Testis (tissue), 3 donors: Measurements from ENCODE around the gene TENM4. TPM values are rescaled to one million over a fixed set of nuclear protein-coding genes. Genes with fewer than 3 reads are reported as not detected.

Source experiments
- DNase-seq: peaks from one replicate; pipeline ENCODE4 v3.0.0-alpha.2; 2019
- H3K27ac ChIP-seq, 2 donors: fragments of 200-600 bp; sonication (generic); one replicate each; pipeline ENCODE4 v1.5.1; 2019
- H3K27me3 ChIP-seq: fragments of 200-600 bp; sonication (generic); one replicate; pipeline ENCODE4 v1.5.1; 2019
- H3K36me3 ChIP-seq: fragments of 200-600 bp; sonication (generic); one replicate; pipeline ENCODE4 v1.5.1; 2017; ENCODE audit warnings: low read depth; ENCODE audit errors: missing control alignments
- H3K4me1 ChIP-seq: fragments of 200-600 bp; sonication (generic); one replicate; pipeline ENCODE4 v1.5.1; 2019
- H3K4me3 ChIP-seq, 2 donors: fragments of 200-600 bp; sonication (generic); one replicate each; pipeline ENCODE4 v1.5.1; 2017 to 2019
- H3K9me3 ChIP-seq: fragments of 200-600 bp; sonication (generic); one replicate; pipeline ENCODE4 v1.5.1; 2017
- CTCF ChIP-seq, 3 experiments: fragments of 450-650 bp in 2 of 3; fragments of 200-600 bp in 1 of 3; sonication (generic) in 1 of 3; IDR thresholded peaks; one replicate each; pipeline ENCODE4 v1.5.1; 2016 to 2019; ENCODE audit warnings: antibody characterized with exemption in 3 of 3, mild to moderate bottlenecking in 2 of 3, moderate library complexity in 1 of 3
- POLR2A ChIP-seq: fragments of 450-650 bp; IDR thresholded peaks from one replicate; pipeline ENCODE4 v1.6.1; 2017; ENCODE audit warnings: antibody characterized with exemption, mild to moderate bottlenecking, moderate library complexity
- WGBS, 2 donors: methylation state at CpG; one replicate each; pipeline ENCODE4 v1.1.5; 2018; 5-methylcytosine and 5-hydroxymethylcytosine counted together
- intact Hi-C: fragments of 100-400 bp; cut with DNase I; formaldehyde crosslinking; loops from one replicate; pipeline ENCODE4 v1.15.1; 2023; ENCODE audit warnings: low total_unique reads
- polyA plus RNA-seq: library from polyadenylated mRNA; stranded (reverse); fragments of 350-450 nt; fragmentation: Illumina TruSeq; extraction: RNeasy Lipid Tissue Mini Kit (QIAGEN cat#74804); gene quantifications from one replicate; pipeline ENCODE4 v1.2.3, GENCODE V29; 2014; ENCODE audit warnings: low read depth, low replicate concordance; ENCODE audit not compliant: insufficient read depth
- total RNA-seq, 2 donors: library from RNA; depleted of rRNA; stranded (reverse); fragments of >200 nt; gene quantifications; one replicate each; pipeline ENCODE4 v1.2.3, GENCODE V29; 2016

TENM4 gene
- total and polyA plus RNA-seq, 3 donors from 2014 or later: 10.6 to 17.9 (median 11.4) TPM

GRCh38 chr11:79189055-79189454, 251.8 kb downstream of the TENM4 start:
- intact Hi-C loops: no loop called here
- H3K4me3 ChIP-seq: no peak overlapping the region

DNA sequence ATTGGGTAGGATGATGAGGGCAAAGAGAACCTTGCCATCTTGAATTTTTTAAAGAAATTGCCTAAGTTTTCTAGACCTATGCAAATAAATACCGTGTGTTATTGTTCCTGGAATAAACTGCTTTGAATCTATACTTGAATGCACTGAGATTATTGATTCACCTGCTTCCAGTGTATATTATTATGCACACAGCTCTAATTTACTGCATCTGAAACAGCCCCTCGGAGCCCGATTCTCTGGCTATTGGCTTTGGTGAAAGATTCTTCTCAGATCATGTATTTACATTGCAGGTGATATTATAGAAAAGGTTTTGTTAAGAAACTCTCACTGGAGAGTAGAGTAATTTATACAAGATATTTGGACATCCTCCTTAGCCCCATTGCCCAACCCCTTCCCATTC, 254.2 kb downstream of the TENM4 start:
- Histone ChIP-seq H3K36me3 (no peaks in the 10 kb centered on the region), H3K4me1 (no peaks in the 10 kb centered on the region), H3K27ac (no peak overlapping the region), H3K9me3 (no peaks in the 10 kb centered on the region), H3K4me3 (no peak overlapping the region), H3K27me3 (no peaks in the 10 kb centered on the region)
- intact Hi-C loops: no loop called here
- TF ChIP-seq POLR2A: no peak
- TF ChIP-seq CTCF (IDR thresholded peaks at IDR 0.05): no peak
- no peak for DNase-seq
- 98% methylated on average over 3 of the region's 3 CpGs for WGBS, 2 donors

More at GRCh38 chr11:79189055-79189454, 251.8 kb downstream of the TENM4 start:
- Histone ChIP-seq H3K27ac (no peak overlapping the region), H3K36me3 (no peaks in the 10 kb centered on the region), H3K4me1 (no peaks in the 10 kb centered on the region), H3K9me3 (no peaks in the 10 kb centered on the region), H3K27me3 (no peaks in the 10 kb centered on the region)
- TF ChIP-seq POLR2A (no peak), CTCF (IDR thresholded peaks at IDR 0.05) (no peak)
- 78 to 81% methylated on average over 2 of the region's 2 CpGs for WGBS, 2 donors
- DNase-seq: no peak

GRCh38 chr11:79185351-79185750, 255.5 kb downstream of the TENM4 start:
- intact Hi-C loops: no loop called here
- no peaks in the 10 kb centered on the region for H3K36me3 ChIP-seq
- H3K4me1 ChIP-seq: no peaks in the 10 kb centered on the region
- no peak for DNase-seq
- H3K27ac ChIP-seq: no peak overlapping the region
- TF ChIP-seq CTCF (IDR thresholded peaks at IDR 0.05) (no peak), POLR2A (no peak)
- H3K4me3 ChIP-seq: no peak overlapping the region
- no peaks in the 10 kb centered on the region for H3K27me3 ChIP-seq
- 75 to 88% methylated on average over 1 of the region's 1 CpG for WGBS, 2 donors
- no peaks in the 10 kb centered on the region for H3K9me3 ChIP-seq

- H3K27me3 ChIP-seq: no peaks in the 10 kb centered on the region
- H3K36me3 ChIP-seq: no peaks in the 10 kb centered on the region
- TF ChIP-seq CTCF (IDR thresholded peaks at IDR 0.05) (no peak), POLR2A (no peak)
- no peaks in the 10 kb centered on the region for H3K9me3 ChIP-seq
- 91 to 97% methylated on average over 4 of the region's 4 CpGs for WGBS, 2 donors
- no peak overlapping the region for H3K4me3 ChIP-seq
- no peak for DNase-seq
- no peak overlapping the region for H3K27ac ChIP-seq
- intact Hi-C loops: no loop called here
- no peaks in the 10 kb centered on the region for H3K4me1 ChIP-seq
These were observed 256.5 kb downstream of the TENM4 start for GRCh38 chr11:79184285-79184684.

DNA sequence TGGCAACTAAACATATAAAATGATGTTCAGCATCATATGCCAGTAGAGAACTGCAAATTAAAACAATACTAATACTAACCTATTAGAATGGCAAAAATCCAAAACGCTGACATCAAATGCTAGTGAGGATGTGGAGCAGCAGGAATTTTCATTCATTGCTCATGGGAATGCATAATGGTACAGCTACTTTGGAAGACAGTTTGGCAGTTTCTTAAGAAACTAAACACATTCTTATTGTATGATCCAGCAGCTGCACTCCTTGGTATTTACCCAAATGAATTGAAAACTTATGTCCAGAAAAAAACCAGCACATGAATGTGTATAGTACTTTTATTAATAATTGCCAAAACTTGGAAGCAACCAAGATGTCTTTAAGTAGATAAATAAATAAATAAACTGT, 258.0 kb downstream of the TENM4 start:
- intact Hi-C loops: no loop called here
- Histone ChIP-seq H3K9me3 (no peaks in the 10 kb centered on the region), H3K27ac (no peak overlapping the region), H3K36me3 (no peaks in the 10 kb centered on the region), H3K4me3 (no peak overlapping the region), H3K27me3 (no peaks in the 10 kb centered on the region), H3K4me1 (no peaks in the 10 kb centered on the region)
- TF ChIP-seq CTCF (IDR thresholded peaks at IDR 0.05) (no peak), POLR2A (no peak)
- no peak for DNase-seq
- WGBS, 2 donors: 68 to 91% methylated on average over 1 of the region's 1 CpG
